ENCODE results near the gene TTLL6. TPM values are rescaled to one million over a fixed set of nuclear protein-coding genes. Genes with fewer than 3 reads are reported as not detected.

The TTLL6 gene
- total RNA-seq, 1 donor from 2014 or later, result 0.68 TPM

- no peak for DNase-seq (ENCODE audit: low spot score)
Observed at GRCh38 chr17:48760411-48760810, 56.6 kb downstream of the TTLL6 start.

DNA sequence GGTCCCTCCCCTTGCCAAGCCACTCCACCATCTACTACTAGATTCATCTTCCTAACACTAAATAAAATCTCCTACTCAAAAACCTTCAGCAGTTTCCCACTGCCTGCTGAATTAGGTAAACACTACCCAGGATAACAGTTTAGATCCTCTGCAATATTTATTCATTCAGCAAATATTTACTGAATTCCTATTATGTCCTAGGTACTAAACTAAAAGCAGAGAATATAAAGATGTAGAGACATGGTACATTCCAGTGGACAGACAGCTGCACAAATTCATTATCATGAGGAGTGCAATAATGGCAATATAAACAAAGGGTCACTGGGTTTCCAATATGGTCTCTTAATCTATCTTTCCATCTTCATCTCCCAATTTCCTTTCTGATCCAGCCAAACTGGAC is 57.7 kb downstream of the TTLL6 start:
- DNase-seq (ENCODE audit: low spot score), result no peak

GRCh38 chr17:48757524-48757961 is 59.5 kb downstream of the TTLL6 start:
- no peak for DNase-seq (ENCODE audit: low spot score)

DNA sequence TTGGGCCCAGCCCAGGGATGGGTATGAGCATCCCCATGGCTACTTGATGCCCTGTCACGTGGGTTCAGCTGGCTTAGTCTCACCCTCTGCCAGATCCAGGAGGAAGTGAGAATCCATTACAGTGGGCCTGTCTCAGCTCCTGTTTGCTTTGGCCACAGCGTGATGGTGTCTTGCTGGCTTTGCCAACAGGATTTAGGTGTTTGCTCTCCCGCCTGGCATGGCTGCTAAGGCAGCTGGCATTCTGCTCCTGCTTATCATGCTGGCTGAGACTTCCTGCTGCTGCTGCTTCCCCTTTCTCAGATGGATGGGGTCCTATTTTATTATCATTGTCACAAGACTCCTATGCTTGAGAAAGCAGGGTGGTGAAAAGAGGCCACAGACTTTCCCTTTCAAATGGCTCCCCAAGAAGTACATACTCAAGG is 60.2 kb downstream of the TTLL6 start:
- DNase-seq (ENCODE audit: low spot score), result no peak

DNA sequence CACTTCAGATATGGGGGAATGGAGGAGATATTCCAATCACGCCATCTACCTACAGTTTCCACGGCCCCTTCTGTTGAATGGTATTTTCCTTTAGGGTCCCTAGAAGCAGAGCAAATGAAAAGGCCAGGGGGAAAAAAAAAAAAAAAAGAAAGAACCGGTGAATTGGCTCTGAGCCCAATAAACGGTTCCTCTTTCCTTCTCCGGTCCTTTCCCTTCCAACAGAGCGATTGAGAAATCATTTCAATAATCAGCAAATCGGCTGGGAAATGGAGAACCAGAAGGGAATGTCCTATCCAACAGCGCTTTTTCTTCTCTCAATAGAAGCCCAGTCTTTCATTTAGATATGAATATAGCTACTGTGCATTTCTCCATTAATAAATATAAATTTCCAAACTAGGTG is 61.7 kb downstream of the TTLL6 start:
- no peak for DNase-seq (ENCODE audit: low spot score)

- no peak for DNase-seq (ENCODE audit: low spot score)
Observed at GRCh38 chr17:48754500-48755261, 62.3 kb downstream of the TTLL6 start.

- no peak for DNase-seq (ENCODE audit: low spot score)
Observed at GRCh38 chr17:48753794-48754499, 63.1 kb downstream of the TTLL6 start.

- no peak for DNase-seq (ENCODE audit: low spot score)
Observed at GRCh38 chr17:48752399-48753288, 64.4 kb downstream of the TTLL6 start.

DNA sequence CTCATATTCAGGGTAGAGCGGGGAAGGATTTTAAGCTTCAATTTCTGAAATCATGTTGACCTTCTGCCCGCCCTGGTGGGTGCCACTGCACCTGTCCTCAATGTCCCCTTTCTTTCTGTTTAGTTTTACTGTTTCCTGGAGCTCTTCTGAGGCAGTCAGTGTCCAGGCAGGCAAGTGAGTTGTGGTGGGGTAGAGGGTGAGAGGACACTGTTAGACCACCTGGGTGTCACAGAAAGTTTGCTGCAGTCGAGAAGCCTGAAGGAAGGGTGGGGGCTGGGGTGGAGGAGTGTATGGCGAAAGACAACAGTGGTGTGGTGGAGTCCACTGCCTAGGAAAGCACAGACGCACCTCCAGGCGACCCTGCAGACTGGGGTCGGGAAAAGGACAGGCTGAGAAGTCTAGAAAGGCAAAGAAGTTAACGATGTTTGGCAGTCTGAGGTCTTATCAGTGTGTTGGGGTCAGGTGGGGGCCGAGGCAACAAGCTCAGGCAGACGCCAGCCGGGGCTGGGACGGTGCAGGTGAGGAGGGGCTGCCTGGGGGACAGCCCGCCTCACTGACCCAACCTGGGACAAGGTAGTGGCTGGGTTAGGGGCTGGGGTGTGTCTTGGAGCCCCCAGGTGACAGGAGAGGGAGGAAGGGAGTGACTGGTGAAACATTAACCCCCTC is 65.2 kb downstream of the TTLL6 start:
- no peak for DNase-seq (ENCODE audit: low spot score)

DNA sequence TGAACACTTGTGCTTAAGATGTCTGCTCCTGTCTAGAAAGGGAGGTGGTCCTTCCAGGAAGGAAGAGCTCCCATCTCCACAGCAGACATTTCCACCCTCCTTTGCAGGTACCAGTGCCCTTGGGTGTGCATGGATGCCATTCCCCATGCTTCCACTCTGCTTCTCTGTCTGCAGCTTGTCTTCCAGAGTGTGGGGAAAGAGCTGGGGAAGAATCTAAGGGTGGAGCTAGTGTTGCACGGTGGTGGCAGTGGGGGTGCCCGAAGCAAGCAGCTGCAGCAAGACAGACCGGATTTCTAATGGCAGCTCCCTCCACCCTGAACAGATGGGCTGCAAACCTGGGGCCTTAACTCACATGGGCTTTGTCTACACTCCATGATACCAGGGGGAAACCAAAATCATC is 65.9 kb downstream of the TTLL6 start:
- no peak for DNase-seq (ENCODE audit: low spot score)

- DNase-seq (ENCODE audit: low spot score), result no peak
Observed at GRCh38 chr17:48749621-48750553, 67.1 kb downstream of the TTLL6 start.

GRCh38 chr17:48748718-48749566 is 68.1 kb downstream of the TTLL6 start:
- no peak for DNase-seq (ENCODE audit: low spot score)

GRCh38 chr17:48747445-48748363 is 69.3 kb downstream of the TTLL6 start:
- DNase-seq (ENCODE audit: low spot score), result no peak

DNA sequence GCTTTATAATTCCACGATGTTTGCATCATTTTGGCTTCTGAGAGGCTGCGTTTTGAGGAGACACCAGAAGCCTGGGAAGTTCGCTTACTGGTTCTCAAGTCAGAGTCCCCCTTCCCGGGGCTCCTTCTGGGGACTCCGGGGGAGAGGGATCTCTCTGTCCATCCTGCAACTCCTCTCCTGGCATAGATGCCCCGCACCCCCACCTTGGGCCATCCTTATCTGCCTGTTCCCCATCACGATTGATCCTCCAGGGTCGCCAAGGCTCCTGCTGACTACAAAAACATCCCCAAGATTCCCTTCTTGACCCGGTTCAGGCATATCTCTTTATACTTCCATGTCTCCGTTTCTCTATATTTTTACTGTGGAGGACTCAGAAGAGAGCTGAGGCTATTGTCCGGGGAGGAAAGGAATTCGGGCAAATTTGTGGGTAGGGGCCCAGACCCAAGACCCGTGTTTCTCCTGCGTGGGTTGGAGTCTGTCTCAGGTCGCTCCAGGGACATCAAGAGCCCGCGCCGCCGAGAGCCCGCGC is 70.0 kb downstream of the TTLL6 start:
- no peak for DNase-seq (ENCODE audit: low spot score)

GRCh38 chr17:48745381-48746275 is 71.4 kb downstream of the TTLL6 start:
- no peak for DNase-seq (ENCODE audit: low spot score)

GRCh38 chr17:48740537-48740936 is 76.5 kb downstream of the TTLL6 start:
- no peak for DNase-seq (ENCODE audit: low spot score)
